IPS-18a (cell line): ENCODE data around the gene ABT1.
"Not testable (repeated sequence)": the region's sequence is repeated elsewhere in the genome, so short reads cannot be mapped to it uniquely, and the experiment has no call there.

Experiments
- H3K27ac ChIP-seq: one replicate; pipeline ENCODE4 v1.5.1; 2013; ENCODE audit warnings: low read length
- H3K27me3 ChIP-seq: one replicate; pipeline ENCODE4 v1.6.1; 2013; ENCODE audit warnings: mild to moderate bottlenecking, low read length; ENCODE audit not compliant: control insufficient read depth, insufficient read depth
- H3K36me3 ChIP-seq: one replicate; pipeline ENCODE4 v1.6.1; 2013; ENCODE audit warnings: low read depth, low read length; ENCODE audit not compliant: control insufficient read depth
- H3K4me1 ChIP-seq: one replicate; pipeline ENCODE4 v1.6.1; 2013; ENCODE audit warnings: low read depth, low read length; ENCODE audit not compliant: control insufficient read depth
- H3K4me3 ChIP-seq: one replicate; pipeline ENCODE4 v1.5.1; 2013; ENCODE audit warnings: low read length
- H3K9ac ChIP-seq: one replicate; pipeline ENCODE4 v1.6.1; 2013; ENCODE audit warnings: mild to moderate bottlenecking, low read length, moderate library complexity
- H3K9me3 ChIP-seq: one replicate; pipeline ENCODE4 v1.6.1; 2013; ENCODE audit warnings: low read depth, low read length; ENCODE audit not compliant: control insufficient read depth

Gene ABT1

DNA sequence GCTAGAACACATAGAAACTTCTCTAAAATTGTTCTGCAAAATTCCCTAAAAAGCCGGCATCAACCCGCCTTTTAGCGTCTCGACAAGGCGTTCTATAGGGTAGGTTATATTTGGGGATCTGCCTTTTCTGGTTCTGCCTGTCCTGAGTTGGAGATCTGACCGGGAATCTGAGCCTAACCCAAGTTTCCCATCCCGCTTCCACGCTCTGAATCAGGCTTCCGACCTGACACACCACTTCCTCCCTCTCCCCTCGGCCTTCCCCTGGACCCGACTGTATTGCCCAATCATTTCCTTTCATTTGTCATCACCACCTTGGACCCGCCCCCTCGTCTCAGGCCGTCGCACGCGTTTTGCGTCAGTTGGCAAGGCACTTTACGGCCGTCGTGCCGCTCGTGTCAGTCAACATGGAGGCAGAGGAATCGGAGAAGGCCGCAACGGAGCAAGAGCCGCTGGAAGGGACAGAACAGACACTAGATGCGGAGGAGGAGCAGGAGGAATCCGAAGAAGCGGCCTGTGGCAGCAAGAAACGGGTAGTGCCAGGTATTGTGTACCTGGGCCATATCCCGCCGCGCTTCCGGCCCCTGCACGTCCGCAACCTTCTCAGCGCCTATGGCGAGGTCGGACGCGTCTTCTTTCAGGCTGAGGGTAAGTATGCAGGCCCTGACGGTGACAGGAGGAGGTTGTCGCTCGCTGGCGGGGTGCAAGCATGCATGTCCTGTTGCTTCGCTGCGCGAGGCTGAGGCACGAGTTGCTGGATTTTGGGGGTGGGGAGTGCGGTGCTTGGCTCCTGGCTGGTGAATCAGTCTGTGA is at the start of gene ABT1:
Gene ABT1, plus strand, starts transcription at position 375 of the 810 bp plus-strand sequence. Its CDS starts 30 bp downstream, at position 405.
- Histone ChIP-seq H3K27ac (peak within 1 kb of the TSS; percentile 31), H3K36me3 (peaks cover 11% of the 10 kb centered on the region), H3K9ac (peak within 1 kb of the TSS; percentile 82), H3K4me3 (peak within 1 kb of the TSS; percentile 97), H3K9me3 (no peaks in the 10 kb centered on the region), H3K27me3 (peaks cover 5% of the 10 kb centered on the region), H3K4me1 (peaks cover 4% of the 10 kb centered on the region)

DNA sequence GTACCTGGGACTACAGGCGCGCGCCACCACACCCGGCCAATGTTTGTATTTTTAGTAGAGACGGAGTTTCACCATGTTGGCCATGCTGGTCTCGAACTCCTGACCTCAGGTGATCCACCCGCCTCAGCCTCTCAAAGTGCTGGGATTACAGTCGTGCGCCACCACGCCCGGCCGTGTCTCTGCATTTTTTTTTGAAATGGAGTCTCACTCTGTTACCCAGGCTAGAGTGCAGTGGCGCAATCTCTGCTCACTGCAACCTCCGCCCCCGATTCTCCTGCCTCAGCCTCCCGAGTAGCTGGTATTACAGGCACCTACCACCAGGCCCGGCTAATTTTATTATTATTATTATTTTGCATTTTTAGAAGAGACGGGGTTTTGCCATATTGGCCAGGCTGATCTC is 49.4 kb upstream of the ABT1 start:
- peaks cover 26% of the 10 kb centered on the region for H3K36me3 ChIP-seq
- not testable (repeated sequence) for H3K4me1 ChIP-seq, H3K27ac ChIP-seq, H3K27me3 ChIP-seq, H3K4me3 ChIP-seq, H3K9ac ChIP-seq, H3K9me3 ChIP-seq

DNA sequence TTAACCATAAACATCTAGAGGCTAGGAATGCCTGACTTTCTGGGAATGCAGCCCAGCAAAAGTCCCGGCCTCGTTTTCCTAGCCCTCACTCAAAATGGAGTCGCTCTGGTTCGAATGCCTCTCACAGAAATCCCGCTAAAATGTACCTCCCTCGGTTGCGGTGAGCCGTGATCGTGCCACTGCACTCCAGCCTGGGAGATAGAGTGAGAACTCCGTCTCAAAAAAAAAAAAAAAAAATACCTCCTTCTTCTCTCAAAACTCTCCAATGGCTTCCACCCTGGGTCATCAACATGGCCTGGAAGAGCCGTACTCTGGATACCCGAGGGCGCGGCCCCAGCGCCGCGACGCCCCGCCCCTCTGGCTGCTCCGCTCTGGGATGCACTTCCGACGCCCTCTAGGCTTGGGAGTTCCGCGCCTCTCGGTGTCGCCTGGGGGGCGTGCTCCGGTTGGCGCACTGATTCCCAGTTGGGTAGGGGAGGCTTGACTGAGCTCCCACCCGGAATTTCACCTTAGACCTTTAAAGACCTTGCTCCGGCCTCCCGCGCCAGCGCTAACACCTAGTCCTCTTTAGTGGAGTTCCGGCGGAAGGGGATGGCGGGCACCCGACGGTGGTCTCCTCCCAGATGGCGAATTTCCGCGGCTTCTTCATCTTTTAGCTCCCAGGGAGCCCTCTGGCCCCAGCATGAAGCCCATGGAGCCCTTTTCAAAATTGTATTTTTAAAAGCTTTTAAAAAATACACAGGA is 46.3 kb upstream of the ABT1 start:
- no peaks in the 10 kb centered on the region for H3K9me3 ChIP-seq
- H3K4me3 ChIP-seq = peak overlapping the region; percentile 66
- peaks cover 3% of the 10 kb centered on the region for H3K4me1 ChIP-seq
- H3K36me3 ChIP-seq = peaks cover 15% of the 10 kb centered on the region
- peak overlapping the region; percentile 54 for H3K9ac ChIP-seq
- no peaks in the 10 kb centered on the region for H3K27me3 ChIP-seq
- H3K27ac ChIP-seq = peak overlapping the region; percentile 73

DNA sequence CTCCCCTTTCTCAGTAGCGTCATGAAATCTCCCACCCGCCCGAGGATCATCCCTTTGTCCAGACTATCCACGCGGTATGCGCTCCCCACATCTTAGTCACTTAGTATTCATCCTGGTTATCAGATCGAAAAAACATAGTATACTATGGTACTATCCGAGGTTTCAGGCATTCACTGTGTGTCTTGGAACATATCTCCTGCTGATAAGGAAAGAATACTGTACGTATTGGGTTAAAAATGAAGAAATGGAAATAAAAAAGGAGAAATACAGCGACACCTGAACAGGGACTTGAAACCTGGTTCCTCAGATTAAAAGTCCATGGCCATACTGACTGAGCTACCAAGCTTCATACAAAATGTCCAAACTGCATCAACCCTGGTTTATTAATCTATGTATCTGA is 44.5 kb upstream of the ABT1 start:
- Histone ChIP-seq H3K9me3 (no peaks in the 10 kb centered on the region), H3K9ac (no peak overlapping the region), H3K4me1 (peaks cover 3% of the 10 kb centered on the region), H3K4me3 (no peak overlapping the region), H3K27me3 (no peaks in the 10 kb centered on the region), H3K36me3 (no peaks in the 10 kb centered on the region), H3K27ac (no peak overlapping the region)

DNA sequence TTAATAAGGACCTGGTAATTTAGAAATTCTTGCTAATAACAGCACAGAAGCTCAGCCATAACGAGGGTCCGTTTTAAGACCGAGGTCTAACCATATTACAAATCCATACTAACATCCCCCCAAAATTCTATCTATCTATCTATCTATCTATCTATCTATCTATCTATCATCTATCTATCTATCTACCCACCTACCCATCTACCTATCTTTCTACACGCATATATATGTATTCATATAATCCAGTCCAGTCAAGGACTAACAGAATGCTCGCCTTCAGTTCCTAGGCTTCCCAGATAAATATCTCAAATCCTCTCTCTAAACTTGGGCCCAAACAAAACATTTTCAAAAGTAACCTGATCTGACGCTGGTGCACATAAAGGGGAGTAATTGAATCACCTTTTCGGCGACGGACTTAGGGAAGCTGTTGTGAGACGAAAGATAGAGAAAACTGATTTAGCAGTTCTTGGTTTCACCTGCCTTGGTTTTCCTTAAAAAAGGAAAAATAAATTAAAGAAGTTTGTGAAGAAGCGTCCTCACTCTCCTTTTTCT is 44.0 kb upstream of the ABT1 start:
- H3K36me3 ChIP-seq = no peaks in the 10 kb centered on the region
- no peak overlapping the region for H3K27ac ChIP-seq
- H3K9me3 ChIP-seq = no peaks in the 10 kb centered on the region
- H3K4me1 ChIP-seq = peaks cover 3% of the 10 kb centered on the region
- no peaks in the 10 kb centered on the region for H3K27me3 ChIP-seq
- H3K9ac ChIP-seq = no peak overlapping the region
- peak overlapping the region; percentile 89 for H3K4me3 ChIP-seq

DNA sequence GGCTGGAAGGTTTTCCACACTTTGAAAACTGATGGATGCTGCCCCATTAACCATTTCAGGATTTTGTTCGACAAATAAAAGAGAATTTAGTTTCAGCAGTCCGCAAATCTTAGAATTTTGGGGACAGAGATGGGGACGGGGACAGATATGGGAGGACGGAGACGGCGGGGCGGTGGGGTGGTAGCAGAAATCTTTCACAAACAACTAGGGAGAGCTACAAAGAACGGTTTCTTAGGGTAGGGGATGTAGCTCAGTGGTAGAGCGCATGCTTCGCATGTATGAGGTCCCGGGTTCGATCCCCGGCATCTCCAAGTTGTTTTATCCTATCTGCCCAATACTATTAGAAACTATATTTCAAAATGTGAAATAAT is 43.5 kb upstream of the ABT1 start:
- Histone ChIP-seq H3K9me3 (no peaks in the 10 kb centered on the region), H3K4me1 (peaks cover 3% of the 10 kb centered on the region), H3K9ac (no peak overlapping the region), H3K4me3 (peak overlapping the region; percentile 89), H3K27me3 (no peaks in the 10 kb centered on the region), H3K27ac (no peak overlapping the region), H3K36me3 (no peaks in the 10 kb centered on the region)

DNA sequence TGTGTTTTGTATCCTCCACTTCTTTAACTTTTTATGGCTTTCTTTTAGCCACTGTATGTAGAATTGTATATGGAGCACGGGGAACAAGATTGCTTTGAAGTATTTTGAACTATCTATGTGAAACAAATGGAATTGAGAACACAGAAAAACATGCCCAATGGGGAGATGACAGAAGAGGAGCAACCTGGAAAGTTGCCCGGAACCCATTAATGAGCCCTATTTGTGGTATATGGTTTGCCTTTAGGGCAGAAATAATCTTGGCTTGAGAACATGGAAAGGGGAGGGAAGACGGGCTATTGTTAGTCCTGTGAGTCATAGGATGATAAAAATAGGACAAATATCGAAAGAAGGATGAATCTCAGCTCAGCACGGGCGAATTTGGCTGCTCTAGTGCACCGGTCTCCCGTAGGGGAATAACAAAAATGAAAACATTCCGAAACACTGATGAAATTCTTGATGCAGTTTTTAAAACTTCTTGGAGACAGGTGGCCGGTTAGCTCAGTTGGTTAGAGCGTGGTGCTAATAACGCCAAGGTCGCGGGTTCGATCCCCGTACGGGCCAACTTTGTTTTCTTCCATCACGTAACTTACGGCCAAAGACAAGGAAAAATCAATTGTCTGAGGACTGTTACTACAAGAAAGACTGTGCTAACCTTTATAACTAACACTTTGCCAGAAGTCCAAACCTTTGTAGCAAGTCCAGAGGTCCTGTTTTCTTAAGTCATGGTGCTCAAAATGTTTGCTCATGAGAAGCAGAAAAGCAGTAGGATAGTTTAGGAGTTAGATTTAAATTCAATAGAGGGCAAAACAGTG is 42.9 kb upstream of the ABT1 start:
- peak overlapping the region; percentile 89 for H3K4me3 ChIP-seq
- H3K9ac ChIP-seq = peak overlapping the region; percentile 63
- no peaks in the 10 kb centered on the region for H3K9me3 ChIP-seq
- peaks cover 3% of the 10 kb centered on the region for H3K4me1 ChIP-seq
- H3K27ac ChIP-seq = no peak overlapping the region
- no peaks in the 10 kb centered on the region for H3K27me3 ChIP-seq
- H3K36me3 ChIP-seq = no peaks in the 10 kb centered on the region

DNA sequence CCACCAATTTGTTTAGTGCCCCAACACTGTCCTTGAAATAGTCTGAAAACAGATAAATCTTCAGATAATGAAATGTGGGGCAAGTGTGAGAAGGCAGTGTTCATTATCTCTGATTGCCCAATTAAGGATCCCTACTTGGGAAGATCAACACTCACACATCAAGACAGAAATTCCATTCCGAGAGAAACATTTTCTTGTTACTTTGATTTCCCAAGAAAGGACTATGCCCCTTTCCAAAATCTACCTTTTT is 42.4 kb upstream of the ABT1 start:
- Histone ChIP-seq H3K27ac (no peak overlapping the region), H3K9ac (peak overlapping the region; percentile 63), H3K27me3 (no peaks in the 10 kb centered on the region)

DNA sequence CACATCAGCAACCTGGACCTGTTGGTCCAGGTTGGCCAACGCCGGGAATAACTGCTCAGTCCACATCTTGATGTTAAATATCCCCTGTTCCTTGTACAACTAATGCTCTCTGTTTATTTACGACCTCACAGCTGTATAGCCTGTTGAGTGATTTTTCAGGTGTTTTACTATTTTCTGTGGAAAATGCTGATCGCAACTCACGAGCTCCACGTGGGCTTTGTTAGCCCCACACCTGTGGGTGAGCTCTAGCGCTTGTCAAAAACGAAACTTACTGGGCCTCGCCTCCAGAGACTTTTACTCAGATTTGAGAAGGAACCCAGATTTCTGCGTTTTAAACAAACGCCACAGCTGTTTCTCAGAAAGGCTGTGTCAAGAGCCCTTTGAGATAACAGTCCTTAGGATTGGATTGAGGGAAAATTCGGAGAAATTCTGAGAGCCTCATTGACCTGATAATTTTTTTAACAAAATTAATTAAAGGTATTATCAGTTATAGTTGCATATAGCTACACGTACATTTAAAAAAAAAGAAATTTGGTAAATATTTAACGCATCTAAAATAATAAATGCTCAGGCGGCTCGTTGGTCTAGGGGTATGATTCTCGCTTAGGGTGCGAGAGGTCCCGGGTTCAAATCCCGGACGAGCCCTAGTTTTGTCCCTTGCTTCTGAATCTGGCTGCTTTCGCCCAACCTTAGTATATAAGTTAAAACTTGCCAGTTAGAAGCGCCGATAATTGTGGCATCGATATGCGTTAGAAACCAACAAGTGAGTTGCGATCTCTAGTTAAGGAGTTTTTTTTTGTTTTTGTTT is 41.9 kb upstream of the ABT1 start:
- Histone ChIP-seq H3K4me3 (peak overlapping the region; percentile 89), H3K27ac (no peak overlapping the region)

More for the DNA sequence above, 42.4 kb upstream of the ABT1 start:
- Histone ChIP-seq H3K9me3 (no peaks in the 10 kb centered on the region), H3K4me1 (peaks cover 3% of the 10 kb centered on the region), H3K36me3 (no peaks in the 10 kb centered on the region), H3K4me3 (peak overlapping the region; percentile 89)

DNA sequence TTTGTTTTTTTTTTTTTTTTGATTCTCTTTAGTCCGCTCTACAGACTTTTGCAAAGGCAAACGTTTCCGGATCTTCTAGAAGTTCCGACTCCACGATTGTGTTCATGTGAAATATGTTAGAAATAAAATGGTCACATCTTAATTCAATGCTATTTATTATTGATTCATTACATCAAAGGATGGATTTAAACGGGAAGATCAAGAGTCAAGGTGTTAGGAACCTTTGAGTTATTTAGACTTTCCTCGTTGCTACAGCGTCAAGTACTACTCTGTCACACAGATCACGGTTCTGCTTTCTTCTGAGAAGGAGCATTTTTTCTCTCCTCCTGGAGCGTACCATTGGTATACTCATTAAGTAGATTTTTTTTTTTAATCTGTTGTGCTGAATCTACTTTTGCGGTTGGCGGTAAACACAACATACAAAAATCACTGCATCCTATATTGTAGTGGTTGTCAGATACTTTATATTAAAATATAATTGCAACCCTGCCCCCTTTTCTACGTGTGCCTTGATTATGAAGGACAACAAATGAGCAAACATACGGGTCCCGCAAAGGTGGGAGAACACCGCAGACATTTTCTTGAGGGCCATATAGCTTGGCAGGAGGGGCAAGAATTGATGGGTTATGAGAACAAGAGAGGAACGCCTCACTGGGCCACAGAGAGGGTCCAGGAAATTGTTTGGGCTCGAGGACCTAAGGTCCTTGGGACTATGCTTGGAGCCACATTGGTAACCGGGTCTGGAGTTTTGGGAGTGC is 41.1 kb upstream of the ABT1 start:
- H3K27ac ChIP-seq = no peak overlapping the region
- peak overlapping the region; percentile 29 for H3K9ac ChIP-seq
- peak overlapping the region; percentile 89 for H3K4me3 ChIP-seq
- H3K36me3 ChIP-seq = no peaks in the 10 kb centered on the region
- H3K27me3 ChIP-seq = no peaks in the 10 kb centered on the region
- H3K4me1 ChIP-seq = peaks cover 3% of the 10 kb centered on the region
- H3K9me3 ChIP-seq = no peaks in the 10 kb centered on the region

More for the DNA sequence above, 41.9 kb upstream of the ABT1 start:
- no peaks in the 10 kb centered on the region for H3K36me3 ChIP-seq
- peak overlapping the region; percentile 63 for H3K9ac ChIP-seq
- H3K27me3 ChIP-seq = no peaks in the 10 kb centered on the region
- H3K4me1 ChIP-seq = peaks cover 3% of the 10 kb centered on the region
- H3K9me3 ChIP-seq = no peaks in the 10 kb centered on the region
